ENCODE data around the gene HYOU1.
"Not testable (repeated sequence)": the region's sequence is repeated elsewhere in the genome, so short reads cannot be mapped to it uniquely, and the experiment has no call there.

Gene HYOU1

DNA sequence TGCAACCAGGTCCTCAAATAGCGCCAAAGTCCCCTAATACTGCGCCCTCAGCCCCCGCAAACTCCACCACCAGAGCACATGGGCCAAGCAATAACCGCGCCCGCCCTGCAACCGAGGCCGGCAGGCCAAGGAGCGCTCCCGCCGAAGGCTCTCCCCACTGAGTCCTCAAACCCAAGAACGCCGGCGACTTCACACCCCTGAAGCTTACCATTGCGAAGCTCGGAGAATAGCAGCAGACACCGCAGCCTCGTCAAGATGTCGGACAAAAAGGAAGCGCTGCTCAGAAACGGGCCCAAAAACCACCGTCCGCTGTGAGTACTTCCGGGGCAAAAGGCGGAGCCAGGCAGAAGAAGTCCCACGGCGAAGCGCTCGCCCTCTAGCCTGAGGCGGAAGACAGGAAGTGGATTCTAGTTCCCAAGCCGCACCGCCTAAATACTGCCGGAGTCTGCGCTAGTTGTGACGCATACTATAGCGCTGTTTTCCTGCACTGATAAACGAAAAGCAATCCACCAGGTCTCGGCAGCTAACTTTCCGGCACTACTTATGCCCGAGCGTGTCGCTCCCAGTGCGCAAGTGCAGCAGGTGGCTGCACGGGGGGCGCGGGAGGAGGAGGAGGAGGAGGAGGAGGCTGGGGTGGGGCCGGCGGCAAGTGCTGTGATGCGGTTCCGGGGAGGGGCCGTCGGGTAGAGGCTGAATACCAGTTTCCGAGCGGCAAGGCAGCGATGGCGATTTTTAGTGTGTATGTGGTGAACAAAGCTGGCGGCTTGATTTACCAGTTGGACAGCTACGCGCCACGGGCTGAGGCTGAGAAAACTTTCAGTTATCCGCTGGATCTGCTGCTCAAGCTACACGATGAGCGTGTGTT is 38.7 kb downstream of the HYOU1 start, which contains the start of the genes RPS25 and TRAPPC4:
TSS of gene RPS25 (minus strand) at position 270 of the 865 bp plus-strand sequence. CDS start at position 211, 59 bp downstream.
TSS of gene TRAPPC4 (plus strand) at position 693 of the 865 bp plus-strand sequence. CDS start at position 723, 30 bp downstream.
- peak; percentile 94 for DNase-seq (ENCODE audit: low spot score)

GRCh38 chr11:119017377-119017776 is 39.6 kb downstream of the HYOU1 start:
- not testable (repeated sequence) for DNase-seq (ENCODE audit: low spot score)

DNA sequence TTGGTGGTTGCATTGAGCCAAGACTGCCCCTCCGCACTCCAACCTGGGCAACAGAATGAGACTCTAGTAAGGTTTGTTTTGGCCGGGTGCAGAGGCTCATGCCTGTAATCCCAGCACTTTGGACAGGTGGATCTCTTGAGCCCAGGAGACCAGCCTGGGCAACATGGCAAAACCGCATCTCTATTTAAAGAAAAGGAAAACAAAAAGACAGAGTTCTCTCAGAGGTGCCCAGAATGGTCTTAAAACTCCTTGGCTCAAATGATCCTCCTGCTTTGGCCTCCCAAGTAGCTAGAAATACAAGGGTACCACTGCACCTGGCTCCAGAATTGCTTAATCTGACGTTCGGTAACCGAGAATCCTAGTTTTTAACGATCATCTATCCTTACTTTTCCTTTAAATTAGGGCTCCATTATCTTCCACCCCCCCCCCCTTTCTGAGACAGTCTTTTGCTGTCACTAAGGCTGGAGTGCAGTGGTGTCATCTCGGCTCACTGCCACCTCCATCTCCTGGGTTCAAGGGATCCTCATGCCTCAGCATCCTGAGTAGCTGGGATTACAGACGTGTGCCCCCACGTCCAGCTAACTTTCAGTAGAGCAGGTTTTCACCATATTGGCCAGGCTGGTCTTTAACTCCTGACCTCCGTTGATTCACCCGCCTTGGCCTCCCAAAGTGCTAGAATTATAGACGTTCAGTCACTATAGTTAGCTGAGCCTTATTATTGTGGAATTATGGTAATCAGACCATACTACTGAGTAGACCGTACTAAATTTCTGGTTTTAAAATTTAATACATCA is 40.6 kb downstream of the HYOU1 start:
- no peak for DNase-seq (ENCODE audit: low spot score)

GRCh38 chr11:119015054-119015611 is 41.9 kb downstream of the HYOU1 start:
- no peak for DNase-seq (ENCODE audit: low spot score)

DNA sequence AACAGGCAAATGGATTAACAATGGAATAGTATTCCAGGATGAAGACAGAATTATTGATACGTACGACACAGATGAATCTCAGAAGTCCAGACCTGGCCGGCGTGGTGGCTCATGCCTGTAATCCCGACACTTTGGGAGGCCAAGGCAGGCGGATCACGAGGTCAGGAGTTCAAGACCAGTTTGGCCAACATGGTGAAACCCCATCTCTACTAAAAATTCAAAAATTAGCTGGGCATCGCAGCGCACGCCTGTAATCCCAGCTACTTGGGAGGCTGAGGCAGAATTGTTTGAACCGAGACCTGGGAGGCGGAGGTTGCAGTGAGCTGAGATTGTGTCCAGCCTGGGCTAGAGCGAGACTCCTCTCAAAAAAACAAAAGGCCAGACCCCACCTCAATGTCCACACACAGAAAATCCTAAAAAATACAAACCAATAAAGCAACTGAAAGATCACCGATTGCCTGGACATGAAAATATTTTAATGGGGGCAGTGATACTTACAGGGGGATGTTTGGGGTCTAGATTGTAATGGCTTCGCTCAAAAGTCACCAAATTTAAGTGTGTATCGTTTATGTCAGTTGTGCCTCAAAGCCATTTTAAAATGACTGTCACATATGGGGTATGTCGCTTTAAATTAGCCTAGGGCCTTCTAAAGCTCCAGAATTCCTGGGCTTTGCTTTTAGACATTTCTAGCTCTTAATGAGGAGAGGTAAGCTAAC is 42.6 kb downstream of the HYOU1 start:
- DNase-seq (ENCODE audit: low spot score), result no peak

- DNase-seq (ENCODE audit: low spot score), result no peak
These were observed 44.3 kb downstream of the HYOU1 start for GRCh38 chr11:119012629-119013170.

- DNase-seq (ENCODE audit: low spot score), result no peak
These were observed 45.4 kb downstream of the HYOU1 start for GRCh38 chr11:119011476-119012053.

GRCh38 chr11:119006656-119007055 is 50.3 kb downstream of the HYOU1 start:
- no peak for DNase-seq (ENCODE audit: low spot score)

DNA sequence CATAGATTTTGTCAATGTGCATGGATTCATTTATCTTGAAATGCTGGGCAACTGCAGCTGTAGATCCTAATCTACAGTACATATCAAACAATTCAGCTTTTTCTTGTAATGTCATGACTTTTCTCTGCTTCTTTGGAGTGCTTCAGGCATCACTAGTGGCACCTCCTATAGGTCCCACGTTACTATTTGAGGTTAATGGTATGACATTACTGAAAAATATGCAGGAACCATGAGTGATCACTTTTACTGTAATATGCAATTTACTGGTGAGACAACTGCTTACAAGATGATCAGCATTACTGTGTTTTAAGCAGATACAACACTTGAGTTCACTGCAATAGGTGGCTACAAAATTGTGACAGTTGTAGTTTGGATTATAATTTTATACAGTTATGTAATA is 56.1 kb downstream of the HYOU1 start:
- no peak for DNase-seq (ENCODE audit: low spot score)

DNA sequence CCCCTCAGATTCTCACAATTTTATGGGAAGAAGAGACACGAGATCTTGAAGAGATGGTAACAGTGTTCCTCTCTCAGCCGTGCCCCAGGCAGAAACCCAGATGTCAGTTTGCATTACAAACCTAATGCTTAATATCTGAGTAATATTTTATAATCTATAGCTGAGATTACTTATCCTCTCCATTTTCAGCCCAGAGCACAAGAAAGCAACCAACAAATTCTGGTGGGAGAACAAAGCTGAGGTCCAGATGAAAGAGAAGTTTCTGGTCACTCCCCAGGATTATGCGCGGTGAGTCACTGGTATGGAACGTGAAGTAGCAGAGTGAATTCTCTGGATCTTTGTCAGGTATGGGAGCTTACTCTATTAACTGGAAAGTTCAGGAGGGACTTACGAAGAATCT is 58.2 kb downstream of the HYOU1 start:
- DNase-seq (ENCODE audit: low spot score), result peak; percentile 26

- no peak for DNase-seq (ENCODE audit: low spot score)
These were observed 58.7 kb downstream of the HYOU1 start for GRCh38 chr11:118998388-118998717.

- DNase-seq (ENCODE audit: low spot score), result peak; percentile 94
These were observed 59.2 kb downstream of the HYOU1 start, which contains the start of gene CENATAC for GRCh38 chr11:118997627-118998387. Gene CENATAC (plus strand): TSS chr11:118998138. CDS start chr11:118998198, 60 bp downstream.

- DNase-seq (ENCODE audit: low spot score), result peak; percentile 40
These were observed 59.9 kb downstream of the HYOU1 start for GRCh38 chr11:118996926-118997626.
